Liver (tissue), 2 donors: Measurements from ENCODE around the gene COL15A1.

ENCODE experiments used
- JUND ChIP-seq, 2 donors: IDR thresholded peaks; 2 replicates each; pipeline ENCODE4 v1.6.1; 2016; ENCODE audit warnings: antibody characterized with exemption in 2 of 2
- MAX ChIP-seq: IDR thresholded peaks from 2 replicates; pipeline ENCODE4 v1.6.1; 2016; ENCODE audit warnings: antibody characterized with exemption
- SP1 ChIP-seq: IDR thresholded peaks from 2 replicates; pipeline ENCODE4 v1.6.1; 2018; ENCODE audit warnings: antibody characterized with exemption, mild to moderate bottlenecking
- TAF1 ChIP-seq: conservative IDR thresholded peaks from 2 replicates; pipeline ENCODE4 v1.6.1; 2016; ENCODE audit warnings: antibody characterized with exemption, mild to moderate bottlenecking
- donor health status: healthy.

- TF ChIP-seq TAF1 (no peak), SP1 (no peak), JUND (IDR thresholded peaks at IDR 0.05) (no peak), MAX (no peak)
Measured at GRCh38 chr9:99085949-99086948, 142.5 kb downstream of the COL15A1 start.
